ENCODE measurements around the gene YTHDF1. TPM values are rescaled to one million over a fixed set of nuclear protein-coding genes. Genes with fewer than 3 reads are reported as not detected.

Gene YTHDF1
- total and polyA plus RNA-seq, 2 donors (not counting 1 experiment from before 2014, with no cell fraction given), result 25.3 to 40.5 TPM

DNA sequence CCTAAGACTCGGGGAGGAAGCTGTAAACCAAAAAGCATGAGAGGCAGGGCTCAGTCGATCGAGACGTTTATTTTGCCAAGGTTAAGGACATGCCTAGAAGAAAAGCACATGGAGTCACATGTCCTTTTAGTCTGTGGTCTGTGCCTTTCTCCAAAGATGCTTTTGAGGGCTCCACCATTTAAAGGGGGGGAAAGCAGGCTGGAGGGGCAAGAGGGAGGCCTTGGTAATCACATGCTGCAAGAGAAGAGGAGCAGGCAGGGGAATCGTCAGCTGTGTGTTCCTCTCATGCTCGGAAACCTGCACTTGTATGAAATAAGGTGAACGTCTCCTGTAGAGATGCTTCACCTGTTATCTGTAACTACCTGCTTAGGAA is 9.1 kb upstream of the YTHDF1 start:
- H3K4me3 Mint-ChIP-seq, result no peak overlapping the region
- POLR2A ChIA-PET, result no interaction called here
- H3K9me3 Mint-ChIP-seq (ENCODE audit: insufficient read depth), result no peaks in the 10 kb centered on the region
- Histone ChIP-seq H4K20me1 (ENCODE audit: control insufficient read depth, insufficient read depth, low read length, poor library complexity, severe bottlenecking) (no peaks in the 10 kb centered on the region), H3K9me3 (ENCODE audit: control extremely low read depth in 1 of 3, control insufficient read depth in 2 of 3, insufficient read depth in 1 of 3, low read length in 2 of 3) (no peaks in the 10 kb centered on the region), H3K4me1 (ENCODE audit: control insufficient read depth in 2 of 2, insufficient read depth in 2 of 2, low read length in 2 of 2) (no peaks in the 10 kb centered on the region), H3K79me2 (ENCODE audit: control insufficient read depth, insufficient read depth, low read length) (no peaks in the 10 kb centered on the region), H3K4me2 (replicated peaks; ENCODE audit: low read depth, low read length, poor library complexity, severe bottlenecking) (no peak overlapping the region), H3K27ac (ENCODE audit: low read length in 2 of 2) (no peak overlapping the region), H3K4me3 (ENCODE audit: control extremely low read depth in 1 of 5, extremely low read depth in 1 of 5, insufficient read depth in 1 of 5, low read depth in 2 of 5, low read length in 4 of 5) (no peak overlapping the region), H3K27me3 (replicated peaks in 1 of 4; ENCODE audit: control extremely low read depth in 1 of 4, control insufficient read depth in 3 of 4, insufficient read depth in 4 of 4, low read length in 3 of 4) (peaks cover 0 to 21% (median 1%) of the 10 kb centered on the region in 4 experiments), H2AFZ (ENCODE audit: insufficient read depth, low read depth, low read length, poor library complexity, severe bottlenecking) (no peak overlapping the region), H3K36me3 (replicated peaks in 1 of 2; ENCODE audit: control extremely low read depth in 1 of 2, control insufficient read depth in 1 of 2, extremely low read depth in 1 of 2, insufficient read depth in 2 of 2, low read length in 1 of 2) (no peaks in the 10 kb centered on the region), H3K9ac (ENCODE audit: low read length) (no peak overlapping the region)
- H3K27me3 Mint-ChIP-seq, result peaks cover 27% of the 10 kb centered on the region
- no peak overlapping the region for H3K27ac Mint-ChIP-seq
- WGBS (ENCODE audit: insufficient coverage), result 30% methylated on average over 6 of the region's 7 CpGs
- CTCF ChIA-PET, result interaction anchor here (2.0 to 3.4 kb wide), 5 partner anchors 10 to 156 kb away, joined by 4 to 35 read pairs (median 21); partner anchors contain the start of gene BIRC7
- no peak for TF ChIP-seq EZH2 (IDR thresholded peaks at IDR 0.05; ENCODE audit: borderline replicate concordance, insufficient read depth, low read depth, low read length, poor library complexity, severe bottlenecking)
- TF ChIP-seq, protein P1, sequence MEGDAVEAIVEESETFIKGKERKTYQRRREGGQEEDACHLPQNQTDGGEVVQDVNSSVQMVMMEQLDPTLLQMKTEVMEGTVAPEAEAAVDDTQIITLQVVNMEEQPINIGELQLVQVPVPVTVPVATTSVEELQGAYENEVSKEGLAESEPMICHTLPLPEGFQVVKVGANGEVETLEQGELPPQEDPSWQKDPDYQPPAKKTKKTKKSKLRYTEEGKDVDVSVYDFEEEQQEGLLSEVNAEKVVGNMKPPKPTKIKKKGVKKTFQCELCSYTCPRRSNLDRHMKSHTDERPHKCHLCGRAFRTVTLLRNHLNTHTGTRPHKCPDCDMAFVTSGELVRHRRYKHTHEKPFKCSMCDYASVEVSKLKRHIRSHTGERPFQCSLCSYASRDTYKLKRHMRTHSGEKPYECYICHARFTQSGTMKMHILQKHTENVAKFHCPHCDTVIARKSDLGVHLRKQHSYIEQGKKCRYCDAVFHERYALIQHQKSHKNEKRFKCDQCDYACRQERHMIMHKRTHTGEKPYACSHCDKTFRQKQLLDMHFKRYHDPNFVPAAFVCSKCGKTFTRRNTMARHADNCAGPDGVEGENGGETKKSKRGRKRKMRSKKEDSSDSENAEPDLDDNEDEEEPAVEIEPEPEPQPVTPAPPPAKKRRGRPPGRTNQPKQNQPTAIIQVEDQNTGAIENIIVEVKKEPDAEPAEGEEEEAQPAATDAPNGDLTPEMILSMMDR (IDR thresholded peaks at IDR 0.05), result no peak
- intact Hi-C loops (cut with micrococcal nuclease), result no loop called here
- DNase-seq (no peak), ATAC-seq (ENCODE audit: low read depth) (no peak)
- no peaks in the 10 kb centered on the region for H3K4me1 Mint-ChIP-seq

DNA sequence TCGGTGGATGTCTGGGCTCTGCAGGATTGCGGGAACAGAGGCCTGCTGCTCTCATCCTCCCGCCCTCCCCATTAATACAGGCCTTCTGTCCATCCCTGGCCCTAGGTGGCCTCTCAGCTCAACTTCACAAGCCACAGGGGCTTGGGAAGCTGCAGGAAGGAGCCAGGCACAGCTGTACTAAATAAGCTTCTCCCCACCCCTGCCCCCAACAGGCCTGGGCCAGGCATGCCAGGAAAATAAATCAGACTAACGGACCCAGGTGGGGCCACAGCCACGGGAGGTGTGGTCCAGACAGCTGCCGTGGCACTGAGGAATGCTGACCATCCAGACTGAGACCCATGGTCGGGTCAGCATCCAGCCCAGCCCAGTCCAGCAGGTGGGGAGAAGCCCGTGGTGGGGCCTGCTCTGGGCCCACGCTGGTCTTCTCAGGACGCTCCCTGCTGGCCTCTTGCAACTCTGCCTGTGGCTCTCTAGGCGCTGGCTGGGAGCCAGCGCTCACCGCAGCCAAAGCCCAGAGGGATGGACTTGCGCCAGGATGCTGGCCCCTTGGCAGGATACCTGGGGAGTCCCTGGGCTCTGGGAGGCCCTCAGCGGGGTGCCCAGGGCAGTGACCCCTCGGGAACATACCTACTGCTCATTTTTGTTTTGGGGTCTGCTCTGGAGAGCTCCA is 8.6 kb upstream of the YTHDF1 start:
- no peaks in the 10 kb centered on the region for H3K9me3 Mint-ChIP-seq (ENCODE audit: insufficient read depth)
- H3K9ac ChIP-seq (ENCODE audit: low read length), result no peak overlapping the region
- ChIA-PET POLR2A (no interaction called here), CTCF (interaction anchor here (1.1 to 3.4 kb wide), 9 partner anchors 10 to 213 kb away, joined by 3 to 35 read pairs (median 7); partner anchors contain the start of gene BIRC7)
- H4K20me1 ChIP-seq (ENCODE audit: control insufficient read depth, insufficient read depth, low read length, poor library complexity, severe bottlenecking), result no peaks in the 10 kb centered on the region
- DNase-seq, result no peak
- no peak overlapping the region for H3K27ac Mint-ChIP-seq
- peaks cover 0 to 17% (median 0%) of the 10 kb centered on the region in 4 experiments for H3K27me3 ChIP-seq (replicated peaks in 1 of 4; ENCODE audit: control extremely low read depth in 1 of 4, control insufficient read depth in 3 of 4, insufficient read depth in 4 of 4, low read length in 3 of 4)
- no peak overlapping the region for H3K4me2 ChIP-seq (replicated peaks; ENCODE audit: low read depth, low read length, poor library complexity, severe bottlenecking)
- H3K79me2 ChIP-seq (ENCODE audit: control insufficient read depth, insufficient read depth, low read length), result no peaks in the 10 kb centered on the region
- H3K27me3 Mint-ChIP-seq, result peaks cover 23% of the 10 kb centered on the region
- H2AFZ ChIP-seq (ENCODE audit: insufficient read depth, low read depth, low read length, poor library complexity, severe bottlenecking), result no peak overlapping the region
- H3K4me1 ChIP-seq (ENCODE audit: control insufficient read depth in 2 of 2, insufficient read depth in 2 of 2, low read length in 2 of 2), result no peaks in the 10 kb centered on the region
- intact Hi-C loops (cut with micrococcal nuclease), result no loop called here
- no peak overlapping the region for H3K4me3 ChIP-seq (ENCODE audit: control extremely low read depth in 1 of 5, extremely low read depth in 1 of 5, insufficient read depth in 1 of 5, low read depth in 2 of 5, low read length in 4 of 5)
- no peaks in the 10 kb centered on the region for H3K4me1 Mint-ChIP-seq
- H3K9me3 ChIP-seq (ENCODE audit: control extremely low read depth in 1 of 3, control insufficient read depth in 2 of 3, insufficient read depth in 1 of 3, low read length in 2 of 3), result no peaks in the 10 kb centered on the region
- ATAC-seq (ENCODE audit: low read depth), result no peak
- TF ChIP-seq, protein P1 (IDR thresholded peaks at IDR 0.05), result no peak
- no peak for TF ChIP-seq EZH2 (IDR thresholded peaks at IDR 0.05; ENCODE audit: borderline replicate concordance, insufficient read depth, low read depth, low read length, poor library complexity, severe bottlenecking)
- WGBS (ENCODE audit: insufficient coverage), result 48% methylated on average over 16 of the region's 16 CpGs
- H3K27ac ChIP-seq (ENCODE audit: low read length in 2 of 2), result no peak overlapping the region
- H3K4me3 Mint-ChIP-seq, result no peak overlapping the region
- H3K36me3 ChIP-seq (replicated peaks in 1 of 2; ENCODE audit: control extremely low read depth in 1 of 2, control insufficient read depth in 1 of 2, extremely low read depth in 1 of 2, insufficient read depth in 2 of 2, low read length in 1 of 2), result no peaks in the 10 kb centered on the region
